WI38 (cell line): Measurements from ENCODE around the gene EFNA5.

Experiments
- H3K4me3 ChIP-seq: 2 replicates; pipeline ENCODE4 v1.5.1; 2011; ENCODE audit warnings: low read depth, mild to moderate bottlenecking, control low read depth, low read length
- TF ChIP-seq, protein P1 (sequence below): IDR thresholded peaks from 2 replicates; pipeline ENCODE4 v1.5.1; 2012; ENCODE audit warnings: low read depth, mild to moderate bottlenecking, control low read depth, low read length

EFNA5 gene

DNA sequence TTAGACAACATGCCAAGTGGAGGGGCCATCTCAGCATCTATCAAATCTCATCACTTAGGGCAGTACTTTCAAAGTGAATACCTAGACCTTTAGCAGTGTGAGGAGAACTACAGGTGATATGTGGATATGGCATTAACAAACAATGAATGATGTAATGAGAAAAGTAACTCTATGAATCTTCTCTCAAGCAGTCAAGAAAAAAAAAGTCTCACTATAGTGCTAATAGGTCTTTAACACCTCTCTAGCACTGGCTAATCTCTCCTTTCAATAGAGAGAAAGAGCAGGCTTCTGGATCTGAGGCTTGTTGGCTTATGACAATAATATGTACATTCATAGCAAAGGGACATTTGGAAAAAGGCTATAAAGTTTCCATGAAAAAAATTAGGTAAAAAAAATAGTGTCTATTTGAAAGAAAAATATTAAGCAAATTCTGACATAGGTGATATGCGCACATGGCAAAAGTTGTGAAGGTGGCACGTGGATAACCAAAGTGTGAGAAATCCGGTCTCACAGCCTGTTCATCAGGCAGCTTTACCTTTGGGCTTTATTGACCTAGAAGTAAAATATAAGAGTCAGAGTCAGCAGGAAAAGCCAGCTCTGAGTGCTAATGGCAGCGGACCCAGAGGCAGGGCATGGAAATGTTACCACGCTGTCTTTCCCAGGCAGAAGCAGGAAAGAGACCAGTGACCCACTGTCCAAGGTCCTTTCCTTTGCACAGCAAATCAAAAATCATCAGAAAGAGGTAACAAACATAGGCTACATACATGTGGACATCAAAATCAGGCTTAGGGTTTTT is 203.4 kb downstream of the EFNA5 start:
- no peak overlapping the region for H3K4me3 ChIP-seq

DNA sequence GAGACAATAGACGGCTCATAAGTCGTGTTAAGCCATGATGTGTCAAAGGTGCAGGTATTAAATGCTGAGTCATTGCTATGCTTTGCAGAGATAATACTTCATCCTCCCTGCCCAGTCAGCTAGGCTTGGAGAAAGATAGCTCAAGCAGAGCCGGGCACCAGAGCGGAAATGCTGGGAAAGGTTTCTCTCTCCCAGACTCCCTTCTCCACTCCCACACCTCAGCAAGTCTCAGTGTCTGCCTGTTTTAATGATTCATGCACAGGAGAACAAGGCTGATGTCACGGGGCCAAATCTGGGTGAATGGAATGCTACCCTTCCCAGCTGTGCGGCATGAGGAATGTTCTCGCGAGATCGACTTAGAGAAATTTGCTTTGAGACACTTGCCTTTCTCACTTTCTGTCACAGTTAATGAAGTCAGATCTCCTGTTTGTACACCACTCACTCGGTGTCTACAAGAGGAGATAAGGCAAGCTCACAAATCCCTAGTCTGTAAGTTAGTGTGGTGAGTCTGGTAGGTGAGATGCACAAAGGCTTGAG is 204.4 kb downstream of the EFNA5 start:
- TF ChIP-seq, protein P1, sequence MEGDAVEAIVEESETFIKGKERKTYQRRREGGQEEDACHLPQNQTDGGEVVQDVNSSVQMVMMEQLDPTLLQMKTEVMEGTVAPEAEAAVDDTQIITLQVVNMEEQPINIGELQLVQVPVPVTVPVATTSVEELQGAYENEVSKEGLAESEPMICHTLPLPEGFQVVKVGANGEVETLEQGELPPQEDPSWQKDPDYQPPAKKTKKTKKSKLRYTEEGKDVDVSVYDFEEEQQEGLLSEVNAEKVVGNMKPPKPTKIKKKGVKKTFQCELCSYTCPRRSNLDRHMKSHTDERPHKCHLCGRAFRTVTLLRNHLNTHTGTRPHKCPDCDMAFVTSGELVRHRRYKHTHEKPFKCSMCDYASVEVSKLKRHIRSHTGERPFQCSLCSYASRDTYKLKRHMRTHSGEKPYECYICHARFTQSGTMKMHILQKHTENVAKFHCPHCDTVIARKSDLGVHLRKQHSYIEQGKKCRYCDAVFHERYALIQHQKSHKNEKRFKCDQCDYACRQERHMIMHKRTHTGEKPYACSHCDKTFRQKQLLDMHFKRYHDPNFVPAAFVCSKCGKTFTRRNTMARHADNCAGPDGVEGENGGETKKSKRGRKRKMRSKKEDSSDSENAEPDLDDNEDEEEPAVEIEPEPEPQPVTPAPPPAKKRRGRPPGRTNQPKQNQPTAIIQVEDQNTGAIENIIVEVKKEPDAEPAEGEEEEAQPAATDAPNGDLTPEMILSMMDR = no peak
- H3K4me3 ChIP-seq = no peak overlapping the region

More for the DNA sequence above, 203.4 kb downstream of the EFNA5 start:
- TF ChIP-seq, protein P1 = no peak

DNA sequence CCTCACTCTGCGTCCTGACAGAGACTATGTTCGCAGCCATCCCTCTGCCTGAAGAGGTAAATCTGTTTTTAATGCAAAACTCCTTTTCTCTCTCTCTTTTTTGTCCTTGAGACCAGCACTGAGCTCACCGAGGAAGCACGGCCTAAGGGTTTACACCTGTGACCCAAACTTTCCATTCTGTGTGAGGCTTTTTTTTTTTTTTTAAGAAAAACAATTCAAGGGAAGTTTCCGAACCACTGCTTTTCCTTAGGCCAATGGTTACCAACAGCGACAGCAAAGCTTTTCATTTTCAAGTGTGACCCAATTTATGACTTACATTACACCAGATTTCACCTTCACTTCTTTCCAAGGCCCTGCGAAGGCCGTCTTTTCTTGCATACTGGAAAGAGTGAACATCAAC is 205.9 kb downstream of the EFNA5 start:
- H3K4me3 ChIP-seq = no peak overlapping the region
- TF ChIP-seq, protein P1 = no peak

DNA sequence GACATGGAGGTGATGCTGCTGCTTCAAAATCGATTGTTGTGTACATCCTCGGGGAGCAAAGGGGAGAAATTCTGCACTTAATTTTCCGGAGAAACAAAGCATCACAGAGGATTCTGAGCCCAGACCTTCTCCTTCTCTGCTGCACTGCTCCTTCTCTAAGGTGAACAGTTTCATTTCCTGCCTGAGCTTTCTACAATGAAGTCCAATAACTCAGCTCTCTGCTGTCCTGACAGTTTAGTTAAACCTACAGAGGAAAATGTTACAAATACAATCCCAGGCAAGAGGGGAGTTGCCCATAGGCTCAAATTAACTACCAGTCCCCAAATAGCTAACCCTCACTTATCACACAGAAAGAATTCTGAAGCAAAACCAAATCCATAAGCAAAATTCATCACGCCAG is 206.3 kb downstream of the EFNA5 start:
- no peak overlapping the region for H3K4me3 ChIP-seq
- TF ChIP-seq, protein P1 = no peak

DNA sequence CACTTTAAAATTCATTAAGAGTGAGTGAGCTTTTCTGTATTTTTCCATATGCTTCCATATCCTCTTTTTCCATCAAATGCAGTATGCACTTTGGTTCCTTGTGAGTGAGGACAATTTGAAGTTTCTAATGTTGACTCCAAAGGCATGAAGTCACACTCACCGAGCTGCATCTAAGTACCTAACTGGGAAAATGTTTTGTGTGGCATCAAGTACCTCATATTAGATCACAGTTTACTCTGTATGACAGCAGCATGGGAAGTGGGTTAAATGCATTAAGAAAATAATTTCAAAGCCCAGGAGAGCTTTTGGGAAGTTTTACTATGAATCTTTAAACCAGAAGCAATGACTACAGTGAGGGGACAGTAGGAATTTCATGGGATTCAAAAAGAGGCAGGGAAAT is 207.0 kb downstream of the EFNA5 start:
- no peak overlapping the region for H3K4me3 ChIP-seq
- TF ChIP-seq, protein P1 = no peak

DNA sequence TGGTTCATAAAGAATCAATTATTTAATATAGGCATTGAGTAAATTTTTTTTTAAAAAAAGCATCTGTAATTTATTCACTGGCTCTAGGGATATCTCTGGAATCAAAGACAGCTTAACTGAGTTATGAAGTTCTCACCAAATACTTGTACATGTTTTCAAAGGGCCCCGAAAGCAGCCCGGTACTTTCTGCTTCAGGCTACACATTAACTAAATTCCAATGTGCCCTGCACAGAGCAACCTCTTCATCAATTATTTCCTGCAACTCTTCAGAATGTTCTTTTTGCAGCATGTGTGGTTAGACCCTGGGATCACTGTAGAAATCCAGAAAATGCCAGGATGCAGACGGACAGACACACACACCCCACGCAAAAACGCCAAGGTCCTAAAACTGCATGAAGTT is 209.0 kb downstream of the EFNA5 start:
- TF ChIP-seq, protein P1 = no peak
- H3K4me3 ChIP-seq = no peak overlapping the region

DNA sequence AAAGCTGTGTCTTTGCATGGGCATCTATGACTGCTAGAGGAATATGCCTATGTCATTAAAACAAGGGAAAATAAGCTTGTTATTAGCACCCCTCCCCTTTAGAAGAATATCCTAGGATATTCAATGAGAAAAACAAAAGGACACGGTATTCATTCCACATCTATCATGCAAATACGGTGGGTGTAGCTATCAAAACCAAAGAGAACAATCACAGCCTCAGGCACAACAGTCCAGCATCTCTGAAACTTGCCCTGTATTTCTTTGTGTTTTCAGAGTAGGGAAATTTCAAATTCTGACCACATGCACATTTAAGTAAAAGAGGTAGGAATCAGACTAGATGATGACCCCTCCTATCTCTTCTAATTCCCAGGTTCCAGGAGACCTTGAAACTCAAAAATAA is 209.9 kb downstream of the EFNA5 start:
- TF ChIP-seq, protein P1 = no peak
- H3K4me3 ChIP-seq = no peak overlapping the region
